HFF-Myc (cell line): ENCODE results near the gene DNAJA2.

Source experiments
- DNase-seq: peaks from one replicate; pipeline ENCODE4 v3.0.0-alpha.2; 2011; ENCODE audit warnings: low read depth; ENCODE audit errors: extremely low read depth
- H3K4me3 ChIP-seq: replicated peaks from 2 replicates; pipeline ENCODE4 v1.5.1; 2011; ENCODE audit warnings: low read depth, mild to moderate bottlenecking, control low read depth, low read length
- CTCF ChIP-seq: IDR thresholded peaks from 2 replicates; pipeline ENCODE4 v1.5.1; 2012; ENCODE audit warnings: mild to moderate bottlenecking, low read depth, low read length, control low read depth; ENCODE audit errors: missing control alignments

DNAJA2 gene

GRCh38 chr16:46975908-46976470 is 2.5 kb upstream of the DNAJA2 start:
- no peak for DNase-seq
- TF ChIP-seq CTCF, result no peak
- H3K4me3 ChIP-seq, result no peak overlapping the region

- TF ChIP-seq CTCF, result no peak
- H3K4me3 ChIP-seq, result no peak overlapping the region
- no peak for DNase-seq
Observed at GRCh38 chr16:46975165-46975564, 1.7 kb upstream of the DNAJA2 start.

GRCh38 chr16:46974352-46974751 is 878 bp upstream of the DNAJA2 start:
- TF ChIP-seq CTCF, result no peak
- DNase-seq, result no peak
- peak overlapping the region; percentile 85 for H3K4me3 ChIP-seq

GRCh38 chr16:46973996-46974324 is 486 bp upstream of the DNAJA2 start:
- no peak for TF ChIP-seq CTCF
- H3K4me3 ChIP-seq, result peak overlapping the region; percentile 85
- DNase-seq, result no peak

GRCh38 chr16:46972429-46973206 is 856 bp downstream of the DNAJA2 start:
- no peak for TF ChIP-seq CTCF
- peak overlapping the region; percentile 85 for H3K4me3 ChIP-seq
- DNase-seq, result no peak

- peak overlapping the region; percentile 85; the same call in 1 of the 2 replicates for H3K4me3 ChIP-seq
- no peak for TF ChIP-seq CTCF
- DNase-seq, result no peak
Observed at GRCh38 chr16:46971271-46971670, 2.2 kb downstream of the DNAJA2 start.
